Kidney tubule cell (primary cell): Measurements from ENCODE around the gene ANKRD12.

Experiments
- DNase-seq: peaks from one replicate; pipeline ENCODE4 v3.0.0-alpha.2; 2018; ENCODE audit warnings: low spot score

ANKRD12 gene

GRCh38 chr18:9292047-9292446 lies 155.5 kb downstream of the ANKRD12 start:
- no peak for DNase-seq

- DNase-seq = no peak
Observed at GRCh38 chr18:9293948-9294347, 157.4 kb downstream of the ANKRD12 start.

- DNase-seq = no peak
Observed at GRCh38 chr18:9296233-9297006, 159.8 kb downstream of the ANKRD12 start.

- DNase-seq = no peak
Observed at GRCh38 chr18:9297007-9297393, 160.4 kb downstream of the ANKRD12 start.

GRCh38 chr18:9304388-9305070 lies 167.9 kb downstream of the ANKRD12 start:
- peak; percentile 53 for DNase-seq

- no peak for DNase-seq
Observed at GRCh38 chr18:9319333-9319732, 182.8 kb downstream of the ANKRD12 start.

- peak; percentile 42 for DNase-seq
Observed at GRCh38 chr18:9321017-9321452, 184.5 kb downstream of the ANKRD12 start.

GRCh38 chr18:9321736-9322135 lies 185.2 kb downstream of the ANKRD12 start:
- no peak for DNase-seq

GRCh38 chr18:9322744-9323143 lies 186.2 kb downstream of the ANKRD12 start:
- no peak for DNase-seq

- DNase-seq = peak; percentile 58
Observed at GRCh38 chr18:9323750-9324445, 187.3 kb downstream of the ANKRD12 start.

- no peak for DNase-seq
Observed at GRCh38 chr18:9325716-9326115, 189.1 kb downstream of the ANKRD12 start.

- DNase-seq = no peak
Observed at GRCh38 chr18:9328776-9329175, 192.2 kb downstream of the ANKRD12 start.

- no peak for DNase-seq
Observed at GRCh38 chr18:9329471-9329870, 192.9 kb downstream of the ANKRD12 start.

- DNase-seq = no peak
Observed at GRCh38 chr18:9330419-9330818, 193.8 kb downstream of the ANKRD12 start.

GRCh38 chr18:9333441-9334328 lies 197.1 kb downstream of the ANKRD12 start:
- DNase-seq = no peak

GRCh38 chr18:9334329-9334972 lies 197.9 kb downstream of the ANKRD12 start, which contains the start of gene TWSG1:
Gene TWSG1 (plus strand): TSS chr18:9334773. CDS start chr18:9337230, 2,457 bp downstream.
- DNase-seq = peak; percentile 94

- DNase-seq = peak; percentile 29
Observed at GRCh38 chr18:9334973-9335696, 198.6 kb downstream of the ANKRD12 start.
